Measurements from ENCODE around the gene YY1. TPM values are rescaled to one million over a fixed set of nuclear protein-coding genes. Genes with fewer than 3 reads are reported as not detected.

YY1 gene
- total and polyA plus RNA-seq, 2 of the 4 experiments (the other 2 are of a cell fraction) = 21.7 to 29.9 TPM

DNA sequence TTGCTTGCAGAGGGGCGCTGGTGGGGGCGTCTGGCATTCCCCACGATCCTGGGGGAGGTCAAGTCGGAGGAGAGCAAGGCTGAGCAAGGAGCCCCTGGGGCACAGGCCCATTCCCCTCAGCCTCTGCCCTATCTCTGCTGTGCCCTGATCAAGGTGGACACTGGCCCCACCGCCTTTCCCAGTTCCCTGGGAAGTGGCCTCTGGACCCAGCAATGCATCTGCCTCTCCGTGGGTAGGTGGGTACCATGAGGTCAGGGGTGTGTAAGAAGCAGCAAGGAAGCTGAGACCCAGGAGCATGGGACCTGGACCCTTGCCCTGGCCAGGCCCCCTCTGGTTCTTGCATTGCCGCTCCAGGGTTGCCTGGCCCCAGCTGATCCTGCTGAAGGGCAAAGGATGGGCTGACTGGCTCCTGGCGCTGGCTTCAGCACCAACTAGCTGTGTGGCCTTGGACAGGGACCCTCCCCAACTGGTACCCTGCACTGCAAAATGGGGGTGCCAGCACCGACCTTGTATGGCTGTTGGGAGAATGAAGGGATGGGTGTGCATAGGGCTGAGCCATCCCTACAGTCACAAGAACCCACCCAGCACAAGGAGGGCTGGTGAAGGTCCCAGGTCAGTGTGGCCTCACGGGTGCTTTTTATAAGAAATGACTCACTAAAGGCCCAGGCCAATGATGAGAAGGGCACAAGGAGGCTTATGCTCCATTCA is 47.7 kb downstream of the YY1 start:
- TF ChIP-seq SMC3 (IDR thresholded peaks at IDR 0.05; ENCODE audit: low read depth, low read length) (no peak), RCOR1 (IDR thresholded peaks at IDR 0.05; ENCODE audit: insufficient replicate concordance, low read length) (no peak), CHD1 (IDR thresholded peaks at IDR 0.05; ENCODE audit: low read depth, low read length) (no peak), RFX5 (IDR thresholded peaks at IDR 0.05; ENCODE audit: low read depth, low read length) (no peak), FOS (IDR thresholded peaks at IDR 0.05; ENCODE audit: low read depth, low read length) (no peak), RAD21 (IDR thresholded peaks at IDR 0.05; ENCODE audit: low read length) (no peak), BHLHE40 (IDR thresholded peaks at IDR 0.05; ENCODE audit: low read depth, low read length) (no peak), MAFK (IDR thresholded peaks at IDR 0.05; ENCODE audit: low read depth, low read length) (no peak), POLR2A (IDR thresholded peaks at IDR 0.05; ENCODE audit: low read depth, low read length) (no peak), NFE2L2 (IDR thresholded peaks at IDR 0.05; ENCODE audit: low read depth, low read length) (no peak), CEBPB (IDR thresholded peaks at IDR 0.05; ENCODE audit: low read depth, low read length) (no peak)
- TF ChIP-seq, protein P1, sequence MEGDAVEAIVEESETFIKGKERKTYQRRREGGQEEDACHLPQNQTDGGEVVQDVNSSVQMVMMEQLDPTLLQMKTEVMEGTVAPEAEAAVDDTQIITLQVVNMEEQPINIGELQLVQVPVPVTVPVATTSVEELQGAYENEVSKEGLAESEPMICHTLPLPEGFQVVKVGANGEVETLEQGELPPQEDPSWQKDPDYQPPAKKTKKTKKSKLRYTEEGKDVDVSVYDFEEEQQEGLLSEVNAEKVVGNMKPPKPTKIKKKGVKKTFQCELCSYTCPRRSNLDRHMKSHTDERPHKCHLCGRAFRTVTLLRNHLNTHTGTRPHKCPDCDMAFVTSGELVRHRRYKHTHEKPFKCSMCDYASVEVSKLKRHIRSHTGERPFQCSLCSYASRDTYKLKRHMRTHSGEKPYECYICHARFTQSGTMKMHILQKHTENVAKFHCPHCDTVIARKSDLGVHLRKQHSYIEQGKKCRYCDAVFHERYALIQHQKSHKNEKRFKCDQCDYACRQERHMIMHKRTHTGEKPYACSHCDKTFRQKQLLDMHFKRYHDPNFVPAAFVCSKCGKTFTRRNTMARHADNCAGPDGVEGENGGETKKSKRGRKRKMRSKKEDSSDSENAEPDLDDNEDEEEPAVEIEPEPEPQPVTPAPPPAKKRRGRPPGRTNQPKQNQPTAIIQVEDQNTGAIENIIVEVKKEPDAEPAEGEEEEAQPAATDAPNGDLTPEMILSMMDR (conservative IDR thresholded peaks at IDR 0.05; ENCODE audit: low read depth, low read length) = no peak
- TF ChIP-seq, protein P2, sequence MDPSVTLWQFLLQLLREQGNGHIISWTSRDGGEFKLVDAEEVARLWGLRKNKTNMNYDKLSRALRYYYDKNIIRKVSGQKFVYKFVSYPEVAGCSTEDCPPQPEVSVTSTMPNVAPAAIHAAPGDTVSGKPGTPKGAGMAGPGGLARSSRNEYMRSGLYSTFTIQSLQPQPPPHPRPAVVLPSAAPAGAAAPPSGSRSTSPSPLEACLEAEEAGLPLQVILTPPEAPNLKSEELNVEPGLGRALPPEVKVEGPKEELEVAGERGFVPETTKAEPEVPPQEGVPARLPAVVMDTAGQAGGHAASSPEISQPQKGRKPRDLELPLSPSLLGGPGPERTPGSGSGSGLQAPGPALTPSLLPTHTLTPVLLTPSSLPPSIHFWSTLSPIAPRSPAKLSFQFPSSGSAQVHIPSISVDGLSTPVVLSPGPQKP (IDR thresholded peaks at IDR 0.05; ENCODE audit: borderline replicate concordance, low read depth, low read length) = no peak
- TF ChIP-seq, protein P3, sequence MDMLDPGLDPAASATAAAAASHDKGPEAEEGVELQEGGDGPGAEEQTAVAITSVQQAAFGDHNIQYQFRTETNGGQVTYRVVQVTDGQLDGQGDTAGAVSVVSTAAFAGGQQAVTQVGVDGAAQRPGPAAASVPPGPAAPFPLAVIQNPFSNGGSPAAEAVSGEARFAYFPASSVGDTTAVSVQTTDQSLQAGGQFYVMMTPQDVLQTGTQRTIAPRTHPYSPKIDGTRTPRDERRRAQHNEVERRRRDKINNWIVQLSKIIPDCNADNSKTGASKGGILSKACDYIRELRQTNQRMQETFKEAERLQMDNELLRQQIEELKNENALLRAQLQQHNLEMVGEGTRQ (IDR thresholded peaks at IDR 0.05; ENCODE audit: low read depth, low read length) = no peak
- H3K27ac ChIP-seq (ENCODE audit: insufficient read depth, low read length) = no peak overlapping the region
- no peak overlapping the region for H3K4ac ChIP-seq (ENCODE audit: low read depth, low read length)
- ATAC-seq (ENCODE audit: low read depth) (no peak), DNase-seq (no peak)
- in situ Hi-C loops (cut with MboI; ENCODE audit: low sequenced_read_pairs) (no loop called here), dilution Hi-C loops (cut with HindIII; ENCODE audit: low sequenced_read_pairs, unreplicated experiment) (no loop called here), intact Hi-C loops (cut with micrococcal nuclease) (loop anchor here (5.0 kb wide), 1 partner anchor 91 kb away; the partner anchor contains the start of gene WDR25)
- H2BK20ac ChIP-seq (ENCODE audit: low read depth, low read length) = no peak overlapping the region
- peaks cover 6 to 72% of the 10 kb centered on the region in 2 experiments for H3K79me1 ChIP-seq (ENCODE audit: low read depth in 1 of 2, low read length in 2 of 2)
- peaks cover 12% of the 10 kb centered on the region for H4K20me1 ChIP-seq (ENCODE audit: insufficient read depth, low read length)
- no peaks in the 10 kb centered on the region for H3K27me3 ChIP-seq (ENCODE audit: control insufficient read depth, insufficient read depth, low read length)
- ChIA-PET POLR2A (ENCODE audit: unreplicated experiment) (no interaction called here), CTCF (interaction anchor here (1.1 kb wide), 2 partner anchors 8 to 75 kb away, joined by 3 to 4 read pairs; no protein-coding TSS in a partner anchor)
- H4K91ac ChIP-seq (ENCODE audit: insufficient read depth, low read depth, low read length) = no peak overlapping the region
- no peak overlapping the region for H2AFZ ChIP-seq (replicated peaks; ENCODE audit: low read length, poor library complexity)
- no peak overlapping the region for H2BK120ac ChIP-seq (ENCODE audit: low read depth, low read length)
- no peak overlapping the region for H3K4me3 ChIP-seq (ENCODE audit: insufficient read depth, low read depth, low read length)
- H2BK15ac ChIP-seq (ENCODE audit: low read depth, low read length) = no peak overlapping the region
- peaks cover 34% of the 10 kb centered on the region for H3K36me3 ChIP-seq (ENCODE audit: control insufficient read depth, insufficient read depth, low read length)
- no peak overlapping the region for H3K14ac ChIP-seq (replicated peaks; ENCODE audit: low read depth, low read length)
- BruUV-seq (replicated peaks) = no TSS peak
- no peaks in the 10 kb centered on the region for H3K9me3 ChIP-seq (ENCODE audit: control insufficient read depth, insufficient read depth, low read length)
- no peak overlapping the region for H3K18ac ChIP-seq (ENCODE audit: low read depth, low read length)
- H3K23ac ChIP-seq (ENCODE audit: low read depth, low read length) = no peak overlapping the region
- H4K5ac ChIP-seq (ENCODE audit: low read depth, low read length) = no peak overlapping the region
- H3K9me1 ChIP-seq (ENCODE audit: insufficient read depth, low read length) = peaks cover 7% of the 10 kb centered on the region
- H3K9ac ChIP-seq (ENCODE audit: low read depth, low read length) = no peak overlapping the region
- 100% methylated on average over 1 of the region's 10 CpGs; no CpG with 5 or more reads in 1 of the 2 experiments for WGBS, 2 experiments (ENCODE audit: extremely low coverage in 2 of 2, insufficient read length in 1 of 2)
- H2BK5ac ChIP-seq (ENCODE audit: low read depth, low read length, poor library complexity, severe bottlenecking) = no peak overlapping the region
- no peak overlapping the region for H3K4me2 ChIP-seq (ENCODE audit: low read depth, low read length)
- H3K4me1 ChIP-seq (ENCODE audit: control insufficient read depth, insufficient read depth, low read length) = peaks cover 4% of the 10 kb centered on the region
- no peak overlapping the region; a peak in 1 of 4 replicates for H4K8ac ChIP-seq (ENCODE audit: low read depth in 2 of 2, low read length in 2 of 2)
- H2AK9ac ChIP-seq (replicated peaks; ENCODE audit: low read depth, low read length, poor library complexity) = peak overlapping the region; percentile 35
- no peak overlapping the region for H3K56ac ChIP-seq (ENCODE audit: extremely low read depth, insufficient read depth, low read length)
- no peak overlapping the region for H2AK5ac ChIP-seq (ENCODE audit: low read depth, low read length)
